AG10803 (cell line): Measurements from ENCODE around the gene NYNRIN.

ENCODE experiments used
- DNase-seq: peaks from one replicate; pipeline ENCODE4 v3.0.0; 2010; ENCODE audit warnings: low read depth
- H3K4me3 ChIP-seq: 2 replicates; pipeline ENCODE4 v1.5.1; 2011; ENCODE audit warnings: mild to moderate bottlenecking, low read length, control low read depth
- TF ChIP-seq, protein P1 (sequence below): conservative IDR thresholded peaks from 2 replicates; pipeline ENCODE4 v1.5.1; 2011; ENCODE audit warnings: mild to moderate bottlenecking, low read length, control low read depth, inconsistent platforms

The NYNRIN gene

DNA sequence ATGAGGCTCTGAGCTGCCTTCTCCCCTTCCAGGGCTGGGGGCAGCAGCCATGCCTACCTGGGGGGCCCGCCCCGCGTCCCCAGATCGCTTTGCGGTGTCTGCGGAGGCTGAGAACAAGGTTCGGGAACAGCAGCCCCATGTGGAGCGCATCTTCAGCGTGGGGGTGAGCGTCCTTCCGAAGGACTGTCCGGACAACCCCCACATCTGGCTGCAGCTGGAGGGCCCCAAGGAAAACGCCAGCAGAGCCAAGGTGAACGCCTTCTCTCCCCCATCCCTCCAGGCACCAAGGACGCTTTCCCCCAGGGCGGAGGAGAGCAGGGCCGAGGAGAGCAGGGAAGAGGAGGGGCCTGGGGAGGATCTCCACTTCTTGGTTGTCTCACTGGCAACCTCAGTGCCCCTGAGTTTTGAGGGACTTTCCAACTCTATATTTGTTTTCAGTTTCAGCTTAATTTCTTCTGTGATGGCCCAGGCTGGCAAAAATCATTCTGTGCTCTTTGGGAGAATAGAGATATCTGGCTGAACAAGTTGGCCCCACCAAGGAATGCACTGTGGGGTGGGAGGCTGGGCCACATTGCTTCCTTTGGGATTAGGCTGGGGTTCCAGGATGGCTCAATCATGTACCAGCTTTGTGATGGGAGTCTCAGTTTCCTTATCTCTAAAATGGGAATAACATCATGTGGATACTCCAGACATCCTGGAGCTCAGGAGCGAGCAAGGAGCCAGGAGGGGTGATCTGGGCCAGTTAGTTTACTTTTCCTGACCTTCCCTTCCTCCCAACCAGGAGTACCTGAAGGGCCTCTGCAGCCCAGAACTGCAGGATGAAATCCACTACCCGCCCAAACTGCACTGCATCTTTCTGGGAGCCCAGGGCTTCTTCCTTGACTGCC, 32.1 kb downstream of the NYNRIN start:
- DNase-seq: peak; percentile 74
- peak overlapping the region; percentile 79 for H3K4me3 ChIP-seq
- TF ChIP-seq, protein P1, sequence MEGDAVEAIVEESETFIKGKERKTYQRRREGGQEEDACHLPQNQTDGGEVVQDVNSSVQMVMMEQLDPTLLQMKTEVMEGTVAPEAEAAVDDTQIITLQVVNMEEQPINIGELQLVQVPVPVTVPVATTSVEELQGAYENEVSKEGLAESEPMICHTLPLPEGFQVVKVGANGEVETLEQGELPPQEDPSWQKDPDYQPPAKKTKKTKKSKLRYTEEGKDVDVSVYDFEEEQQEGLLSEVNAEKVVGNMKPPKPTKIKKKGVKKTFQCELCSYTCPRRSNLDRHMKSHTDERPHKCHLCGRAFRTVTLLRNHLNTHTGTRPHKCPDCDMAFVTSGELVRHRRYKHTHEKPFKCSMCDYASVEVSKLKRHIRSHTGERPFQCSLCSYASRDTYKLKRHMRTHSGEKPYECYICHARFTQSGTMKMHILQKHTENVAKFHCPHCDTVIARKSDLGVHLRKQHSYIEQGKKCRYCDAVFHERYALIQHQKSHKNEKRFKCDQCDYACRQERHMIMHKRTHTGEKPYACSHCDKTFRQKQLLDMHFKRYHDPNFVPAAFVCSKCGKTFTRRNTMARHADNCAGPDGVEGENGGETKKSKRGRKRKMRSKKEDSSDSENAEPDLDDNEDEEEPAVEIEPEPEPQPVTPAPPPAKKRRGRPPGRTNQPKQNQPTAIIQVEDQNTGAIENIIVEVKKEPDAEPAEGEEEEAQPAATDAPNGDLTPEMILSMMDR: no peak

DNA sequence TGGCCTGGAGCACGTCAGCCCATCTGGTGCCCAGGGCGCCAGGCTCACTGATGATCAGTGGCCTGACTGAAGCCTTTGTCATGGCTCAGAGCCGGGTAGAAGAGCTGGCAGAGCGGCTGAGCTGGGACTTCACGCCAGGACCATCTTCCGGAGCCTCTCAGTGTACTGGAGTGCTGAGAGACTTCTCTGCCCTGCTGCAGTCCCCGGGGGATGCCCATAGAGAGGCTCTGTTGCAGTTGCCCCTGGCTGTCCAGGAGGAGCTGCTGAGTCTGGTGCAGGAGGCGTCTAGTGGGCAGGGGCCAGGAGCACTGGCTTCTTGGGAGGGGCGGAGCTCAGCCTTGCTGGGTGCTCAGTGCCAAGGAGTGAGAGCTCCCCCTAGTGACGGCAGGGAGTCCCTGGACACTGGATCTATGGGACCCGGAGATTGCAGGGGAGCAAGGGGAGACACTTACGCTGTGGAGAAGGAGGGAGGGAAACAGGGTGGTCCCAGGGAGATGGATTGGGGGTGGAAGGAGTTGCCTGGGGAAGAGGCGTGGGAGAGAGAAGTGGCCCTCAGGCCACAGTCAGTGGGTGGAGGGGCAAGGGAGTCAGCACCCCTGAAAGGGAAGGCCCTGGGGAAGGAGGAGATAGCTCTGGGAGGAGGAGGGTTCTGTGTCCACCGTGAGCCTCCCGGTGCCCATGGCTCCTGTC, 32.9 kb downstream of the NYNRIN start:
- peak overlapping the region; percentile 79 for H3K4me3 ChIP-seq
- peak; percentile 94 for DNase-seq
- TF ChIP-seq, protein P1: peak; percentile 98

DNA sequence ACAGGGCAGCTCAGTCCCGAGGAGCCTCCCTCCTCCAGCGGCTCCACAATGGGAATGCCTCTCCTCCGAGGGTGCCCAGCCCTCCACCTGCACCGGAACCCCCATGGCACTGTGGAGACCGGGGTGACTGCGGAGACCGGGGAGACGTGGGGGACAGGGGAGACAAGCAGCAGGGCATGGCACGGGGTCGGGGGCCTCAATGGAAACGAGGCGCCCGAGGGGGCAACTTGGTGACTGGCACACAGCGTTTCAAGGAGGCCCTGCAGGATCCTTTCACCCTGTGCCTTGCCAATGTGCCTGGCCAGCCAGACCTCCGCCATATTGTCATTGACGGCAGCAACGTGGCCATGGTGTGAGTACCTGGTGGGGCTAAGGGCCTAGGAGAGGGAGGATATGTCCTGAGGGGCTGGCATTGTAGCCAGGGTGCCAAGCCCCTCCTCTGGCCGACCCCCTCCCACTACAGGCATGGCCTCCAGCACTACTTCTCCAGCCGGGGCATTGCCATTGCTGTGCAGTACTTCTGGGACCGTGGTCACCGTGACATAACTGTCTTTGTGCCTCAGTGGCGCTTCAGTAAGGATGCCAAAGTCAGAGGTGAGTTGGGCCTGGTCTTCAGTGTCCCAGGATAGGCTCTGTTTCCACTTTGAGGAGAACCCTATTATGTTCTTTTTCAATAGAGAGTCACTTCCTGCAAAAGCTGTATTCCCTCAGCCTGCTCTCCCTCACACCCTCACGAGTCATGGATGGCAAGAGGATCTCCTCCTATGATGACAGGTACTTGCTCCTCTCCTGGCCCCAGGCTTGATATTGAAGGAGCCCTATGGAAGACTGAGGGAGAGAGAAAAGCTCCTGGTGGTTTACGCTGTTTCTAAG, 33.7 kb downstream of the NYNRIN start:
- TF ChIP-seq, protein P1: no peak
- no peak for DNase-seq
- H3K4me3 ChIP-seq: peak overlapping the region; percentile 79

DNA sequence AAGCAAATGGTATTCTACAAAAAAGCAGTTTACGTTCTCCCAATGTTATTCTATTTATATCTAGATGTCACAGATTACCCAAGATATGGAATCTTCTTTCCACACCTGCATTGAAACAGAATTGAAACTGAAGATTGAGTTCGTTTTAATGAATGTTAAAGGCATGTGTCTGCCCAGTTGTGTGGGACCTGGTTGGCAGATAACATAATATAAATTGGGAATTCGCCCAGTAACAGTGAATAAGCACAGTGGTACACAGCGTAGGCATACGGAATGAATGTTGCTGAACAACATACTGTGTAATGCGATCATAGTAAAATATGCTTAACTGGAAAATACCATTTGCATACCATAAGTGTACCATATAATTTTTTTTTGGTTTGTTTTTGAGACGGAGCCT, 35.2 kb downstream of the NYNRIN start:
- no peak for DNase-seq
- TF ChIP-seq, protein P1: no peak
- H3K4me3 ChIP-seq: no peak overlapping the region

DNA sequence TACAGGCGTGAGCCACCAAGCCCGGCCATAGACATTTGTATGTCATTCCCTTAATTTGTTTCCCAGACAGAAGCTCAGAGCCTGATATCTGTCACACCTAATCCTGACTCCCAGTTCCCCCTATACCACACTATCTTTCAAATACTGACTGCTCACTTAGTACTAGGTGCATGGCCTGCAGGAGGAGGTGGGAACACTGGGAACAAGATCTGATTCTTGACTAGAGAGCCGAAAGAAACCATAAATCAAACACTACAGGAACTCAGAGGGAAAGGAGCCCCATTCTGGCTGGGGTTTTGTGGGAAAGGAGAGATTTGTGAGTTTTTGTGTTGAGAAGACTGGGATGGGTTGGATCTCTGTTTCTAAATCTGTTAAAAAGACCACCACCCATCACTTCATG, 35.9 kb downstream of the NYNRIN start:
- TF ChIP-seq, protein P1: no peak
- DNase-seq: no peak
- H3K4me3 ChIP-seq: no peak overlapping the region

DNA sequence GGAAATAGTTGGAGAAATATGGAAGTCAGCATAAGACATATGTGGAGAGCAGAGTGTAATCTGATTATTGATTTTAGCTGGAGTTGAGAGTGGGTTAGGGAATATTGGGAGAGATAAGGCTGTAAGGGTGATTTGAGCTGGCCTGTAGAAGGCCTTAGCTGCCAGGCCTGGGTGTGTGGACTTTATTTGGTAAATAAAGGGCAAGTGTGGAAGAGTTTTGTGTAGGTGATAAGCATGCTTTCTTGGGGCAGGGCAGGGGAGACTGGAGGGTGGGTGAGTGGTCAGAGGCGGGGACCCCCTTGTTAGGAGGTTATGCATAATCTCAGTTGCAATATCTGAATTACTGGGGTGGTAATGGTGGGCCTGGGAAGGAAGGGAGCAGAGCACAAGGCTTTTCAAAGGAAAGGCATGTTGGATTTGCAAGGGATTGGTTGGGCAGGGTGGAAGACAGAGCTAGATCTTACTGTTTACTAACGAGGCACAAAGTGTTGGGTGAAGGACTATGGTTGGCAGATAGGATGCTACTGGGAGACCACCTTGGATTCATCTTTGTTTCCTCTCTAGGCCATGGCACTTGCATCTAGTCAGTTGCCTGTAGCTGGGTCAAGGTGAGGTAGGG, 36.5 kb downstream of the NYNRIN start:
- DNase-seq: no peak
- H3K4me3 ChIP-seq: no peak overlapping the region
- TF ChIP-seq, protein P1: no peak
